Amniotic epithelial cell (primary cell): Measurements from ENCODE around the gene VAT1.

Experiments used
- DNase-seq: peaks from one replicate; pipeline ENCODE4 v3.0.0-alpha.2; 2010; ENCODE audit warnings: low read depth

The VAT1 gene

DNA sequence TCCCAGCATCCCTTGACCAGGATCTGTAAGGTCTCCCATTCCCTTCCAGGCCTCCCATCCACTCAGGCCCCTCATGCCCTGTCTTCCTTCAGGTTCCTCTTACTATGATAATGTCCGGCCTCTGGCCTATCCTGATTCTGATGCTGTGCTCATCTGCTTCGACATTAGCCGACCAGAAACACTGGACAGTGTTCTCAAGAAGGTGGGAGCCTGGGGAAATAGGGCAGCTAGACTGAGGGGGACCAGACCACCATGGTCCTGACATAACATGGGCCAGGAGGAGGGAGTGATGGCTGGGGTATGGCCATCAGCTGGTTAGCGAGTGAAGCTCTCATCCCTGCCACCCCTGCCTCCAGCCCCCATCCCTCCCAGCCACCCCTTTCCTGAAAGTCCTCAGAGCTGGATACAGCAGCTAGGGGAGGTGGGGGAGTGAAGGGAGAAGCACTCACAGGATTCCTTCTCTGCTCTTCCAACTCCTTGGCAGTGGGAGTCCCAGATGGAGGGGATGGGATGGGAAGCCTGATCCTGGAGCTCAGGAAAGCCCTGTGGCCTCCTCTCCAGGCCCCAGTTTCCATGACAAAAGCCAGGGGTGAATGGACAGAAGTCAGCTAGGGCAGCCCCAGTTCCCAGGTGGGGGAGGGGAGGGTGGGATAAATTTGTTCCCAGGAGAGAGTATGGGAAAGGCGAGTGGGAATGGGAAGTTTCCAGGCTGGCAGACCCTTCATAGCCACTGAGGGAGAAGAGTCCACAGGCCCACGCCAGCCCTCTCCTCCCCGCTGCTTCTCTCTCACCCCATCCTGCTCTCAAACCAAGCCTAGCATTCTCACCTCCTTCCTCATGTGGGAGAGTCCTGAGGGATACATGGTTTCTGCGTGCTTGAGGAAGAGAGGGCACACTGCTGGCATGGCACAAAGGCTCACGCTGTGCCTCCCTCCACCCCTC is 5.2 kb upstream of the VAT1 start:
- no peak for DNase-seq

DNA sequence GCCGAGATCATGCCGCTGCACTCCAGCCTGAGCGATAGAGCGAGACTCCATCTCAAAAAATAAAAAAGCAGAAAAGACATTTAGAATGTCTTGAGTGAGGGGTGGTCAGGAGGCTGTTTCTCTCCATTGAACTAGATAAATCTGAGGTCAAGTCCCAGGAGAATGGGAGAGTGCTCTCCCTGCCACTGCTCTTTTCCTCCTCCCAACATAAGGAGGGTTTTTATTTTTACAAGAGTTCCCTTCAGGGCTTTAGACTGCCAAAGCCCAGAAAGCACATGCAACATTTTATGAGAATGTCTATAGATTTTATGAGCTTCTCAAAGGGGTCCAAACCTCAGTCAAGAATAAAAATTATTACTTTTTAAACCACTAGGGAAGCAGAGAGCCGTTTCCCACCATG is 4.4 kb upstream of the VAT1 start:
- DNase-seq = no peak

DNA sequence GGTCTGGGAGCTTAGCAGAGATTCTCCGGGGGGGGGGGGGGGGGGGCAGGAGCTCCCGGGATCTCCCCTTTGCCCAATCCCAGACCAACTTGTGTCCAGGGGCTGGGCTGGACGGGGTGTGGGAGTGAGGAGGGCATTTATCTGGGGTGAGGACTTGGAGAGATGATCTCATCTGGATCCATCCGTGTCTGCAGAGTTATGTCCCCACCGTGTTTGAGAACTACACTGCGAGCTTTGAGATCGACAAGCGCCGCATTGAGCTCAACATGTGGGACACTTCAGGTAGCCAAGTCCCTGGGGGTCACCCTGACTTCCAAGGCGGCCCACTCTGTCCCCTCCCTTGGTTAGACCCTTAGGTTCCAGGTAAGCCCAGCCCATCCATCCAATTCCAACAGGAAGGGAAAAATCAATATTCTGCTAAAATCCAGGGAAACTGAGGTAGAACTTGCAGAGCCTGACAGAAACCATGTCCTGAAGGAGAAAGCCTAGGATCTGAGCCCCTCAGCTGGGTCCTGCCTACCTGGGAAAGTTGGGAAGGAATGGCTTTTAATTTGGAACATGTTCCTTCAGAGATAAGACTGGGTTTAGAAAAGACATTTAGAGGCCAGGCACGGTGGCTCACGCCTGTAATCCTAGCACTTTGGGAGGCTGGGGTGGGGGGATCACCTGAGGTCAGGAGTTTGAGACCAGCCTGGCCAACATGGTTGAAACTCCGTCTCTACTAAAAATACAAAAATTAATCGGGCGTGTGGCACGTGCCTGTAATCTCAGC is 3.8 kb upstream of the VAT1 start:
- DNase-seq = no peak

DNA sequence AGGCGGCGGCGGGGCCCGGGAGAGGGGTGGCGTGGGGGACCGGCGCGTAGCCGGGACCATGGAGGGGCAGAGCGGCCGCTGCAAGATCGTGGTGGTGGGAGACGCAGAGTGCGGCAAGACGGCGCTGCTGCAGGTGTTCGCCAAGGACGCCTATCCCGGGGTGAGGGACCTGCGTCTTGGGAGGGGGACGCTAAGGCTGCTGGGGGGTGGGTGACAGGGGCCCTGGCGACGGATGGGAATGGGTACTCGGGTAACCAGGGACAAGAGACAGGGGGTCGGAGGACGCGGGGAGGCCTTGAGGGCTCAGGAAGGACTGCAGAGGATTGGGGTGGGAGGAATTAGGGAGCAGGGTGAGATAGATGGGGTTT is 3.1 kb upstream of the VAT1 start:
- DNase-seq = no peak

DNA sequence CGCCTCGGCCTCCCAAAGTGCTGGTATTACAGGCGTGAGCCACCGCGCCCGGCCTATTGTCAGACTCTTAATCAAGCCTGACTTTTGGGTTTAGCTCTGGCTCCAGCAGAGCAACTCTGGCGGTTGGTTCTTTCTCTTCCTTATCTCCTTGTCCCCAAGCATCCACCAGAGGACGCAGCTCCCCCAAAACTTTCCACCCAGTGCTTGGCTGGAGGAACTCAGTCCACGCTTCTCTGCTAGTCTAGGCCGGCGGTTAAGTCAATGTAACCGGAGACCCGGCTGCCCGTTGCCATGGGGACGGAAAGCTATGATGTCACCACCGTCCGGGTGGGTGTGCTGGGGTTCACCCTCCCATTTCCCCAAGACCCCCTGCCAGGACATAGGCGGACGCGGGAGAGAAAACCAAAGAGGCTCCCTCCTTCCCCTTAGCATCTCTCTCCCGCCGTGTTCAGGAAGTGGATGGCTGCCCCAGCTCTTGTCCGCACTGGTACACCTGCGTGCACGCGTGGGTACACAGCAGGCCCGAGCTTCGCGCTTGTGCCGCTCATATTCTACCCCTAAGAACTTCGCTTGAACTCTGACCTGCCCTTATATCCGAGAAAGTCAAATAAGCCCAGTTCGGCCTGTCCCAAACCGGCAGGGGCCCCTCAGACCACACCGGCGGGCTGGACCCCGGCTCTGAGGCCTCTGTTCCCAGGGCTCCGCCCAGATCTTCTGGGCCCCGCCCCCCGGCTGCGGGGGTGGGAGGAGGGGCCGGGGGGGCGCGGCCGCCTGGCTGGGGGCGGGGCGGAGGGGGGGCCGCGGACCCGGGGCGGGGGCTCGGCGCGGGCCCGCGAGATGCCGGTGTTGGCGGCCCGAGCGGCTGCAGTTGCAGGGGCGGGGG is 2.5 kb upstream of the VAT1 start, which contains the start of gene RND2:
Gene RND2 (plus strand): TSS at position 825 of the 883 bp plus-strand sequence. CDS start 117 bp downstream, outside the sequence.
- peak; percentile 91 for DNase-seq

DNA sequence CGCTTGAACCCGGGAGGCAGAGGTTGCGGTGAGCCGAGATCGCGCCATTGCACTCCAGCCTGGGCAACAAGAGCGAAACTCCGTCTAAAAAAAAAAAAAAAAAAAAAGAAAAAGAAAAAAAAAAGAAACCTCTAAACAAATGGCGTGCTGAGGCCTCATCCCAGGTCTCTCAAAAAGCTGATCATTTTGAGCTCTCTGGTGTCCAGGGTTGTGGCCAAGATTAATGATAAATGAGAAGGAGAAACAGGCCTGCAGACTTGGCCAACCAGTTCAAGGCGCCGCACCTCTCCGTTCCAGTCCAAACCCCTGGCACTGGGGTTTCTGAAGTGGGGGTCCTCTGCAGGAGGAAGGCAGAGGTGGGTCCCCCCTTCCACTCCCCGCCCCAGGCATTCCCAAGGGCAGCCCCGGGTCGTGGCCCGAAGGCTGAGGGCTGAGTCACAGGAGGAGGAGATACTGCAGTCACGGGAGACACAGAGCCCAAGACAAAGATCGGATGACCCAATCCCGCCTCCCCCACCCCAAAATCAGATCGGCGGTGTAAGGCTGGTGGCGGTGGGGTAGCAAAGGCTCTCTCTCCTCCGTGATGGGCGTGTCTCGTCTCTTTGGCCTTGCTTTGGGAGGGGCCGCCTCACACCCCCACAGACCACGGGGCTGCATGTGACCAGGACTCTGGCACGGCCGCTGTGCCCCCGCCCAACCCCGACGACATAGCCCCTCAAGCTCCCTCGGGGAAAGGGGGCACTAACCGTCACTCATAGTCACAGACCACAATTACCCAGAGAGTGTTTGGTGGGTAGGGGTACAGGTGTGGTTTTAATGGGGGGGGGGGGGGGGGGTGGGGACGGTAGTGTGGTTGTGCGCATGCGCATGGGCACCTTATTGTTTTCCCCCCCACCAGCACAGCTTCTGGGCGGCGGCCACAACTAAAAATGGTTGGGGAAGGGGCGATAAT is 1.1 kb downstream of the VAT1 start:
- peak; percentile 65 for DNase-seq

DNA sequence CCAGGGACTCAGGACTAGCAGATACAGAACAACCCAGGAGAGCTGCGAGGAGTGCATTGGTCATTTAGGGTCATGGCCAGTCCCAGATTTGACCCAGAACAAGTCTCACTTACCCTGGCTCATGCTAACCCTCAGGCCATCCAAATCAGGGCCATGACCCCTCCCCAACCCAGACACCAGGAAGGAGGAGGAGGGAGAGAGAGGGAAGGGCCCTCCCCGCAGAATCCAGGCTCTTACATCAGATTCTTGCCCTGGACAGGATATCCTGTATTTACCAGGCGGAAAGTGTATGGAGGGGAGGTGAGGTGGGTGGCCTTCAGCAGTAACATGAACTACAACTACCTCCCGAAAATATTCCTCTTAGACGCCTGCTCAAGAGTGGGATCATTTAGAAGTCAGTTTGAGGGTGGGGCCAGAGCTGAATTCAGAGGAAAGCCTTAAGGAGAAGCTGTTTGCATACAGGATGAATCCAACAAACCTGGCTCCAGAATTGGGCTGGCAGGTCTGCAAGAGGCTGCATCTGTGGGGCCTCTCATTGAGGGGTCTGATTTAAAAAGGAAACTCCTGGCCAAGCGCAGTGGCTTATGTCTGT is 2.1 kb downstream of the VAT1 start:
- peak; percentile 41 for DNase-seq

DNA sequence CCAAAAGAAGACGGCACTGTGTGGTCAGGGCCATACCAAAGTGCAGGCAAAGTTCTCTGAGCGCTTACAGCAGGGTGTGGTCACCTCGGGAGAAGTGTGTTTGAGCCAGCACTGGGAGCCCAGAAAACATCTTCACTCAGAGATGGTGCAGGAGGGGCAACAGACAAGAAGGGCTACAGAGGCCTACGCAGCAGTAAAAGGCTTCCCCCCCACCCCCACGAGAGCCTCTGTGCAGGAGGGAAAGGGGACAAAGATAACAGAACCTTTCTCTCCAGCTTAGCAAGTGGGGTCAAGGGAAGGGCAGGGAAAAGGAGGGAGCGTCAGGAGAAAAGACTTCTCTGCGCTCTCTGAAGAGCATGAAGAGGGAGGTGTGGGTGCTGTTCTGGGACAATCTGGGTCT is 2.8 kb downstream of the VAT1 start:
- DNase-seq = peak; percentile 42

DNA sequence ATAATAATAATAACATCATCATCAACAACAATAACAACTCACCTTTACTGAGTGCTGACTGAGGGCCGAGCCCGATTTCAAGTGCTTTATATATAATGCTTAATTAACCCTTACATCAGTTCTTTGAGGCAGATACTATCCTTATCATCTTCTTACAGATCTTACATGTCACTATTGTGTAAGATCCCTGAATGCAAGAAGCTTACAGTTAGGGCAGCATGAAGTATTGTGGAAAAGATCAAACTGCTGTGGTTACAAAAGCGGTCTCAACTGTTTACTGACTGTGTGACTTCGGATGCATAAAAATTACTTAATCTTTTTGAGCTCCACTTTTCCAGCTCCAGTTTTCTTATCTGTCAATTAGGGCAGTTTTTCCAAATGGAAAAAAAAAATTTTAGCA is 3.3 kb downstream of the VAT1 start:
- DNase-seq = peak; percentile 93

DNA sequence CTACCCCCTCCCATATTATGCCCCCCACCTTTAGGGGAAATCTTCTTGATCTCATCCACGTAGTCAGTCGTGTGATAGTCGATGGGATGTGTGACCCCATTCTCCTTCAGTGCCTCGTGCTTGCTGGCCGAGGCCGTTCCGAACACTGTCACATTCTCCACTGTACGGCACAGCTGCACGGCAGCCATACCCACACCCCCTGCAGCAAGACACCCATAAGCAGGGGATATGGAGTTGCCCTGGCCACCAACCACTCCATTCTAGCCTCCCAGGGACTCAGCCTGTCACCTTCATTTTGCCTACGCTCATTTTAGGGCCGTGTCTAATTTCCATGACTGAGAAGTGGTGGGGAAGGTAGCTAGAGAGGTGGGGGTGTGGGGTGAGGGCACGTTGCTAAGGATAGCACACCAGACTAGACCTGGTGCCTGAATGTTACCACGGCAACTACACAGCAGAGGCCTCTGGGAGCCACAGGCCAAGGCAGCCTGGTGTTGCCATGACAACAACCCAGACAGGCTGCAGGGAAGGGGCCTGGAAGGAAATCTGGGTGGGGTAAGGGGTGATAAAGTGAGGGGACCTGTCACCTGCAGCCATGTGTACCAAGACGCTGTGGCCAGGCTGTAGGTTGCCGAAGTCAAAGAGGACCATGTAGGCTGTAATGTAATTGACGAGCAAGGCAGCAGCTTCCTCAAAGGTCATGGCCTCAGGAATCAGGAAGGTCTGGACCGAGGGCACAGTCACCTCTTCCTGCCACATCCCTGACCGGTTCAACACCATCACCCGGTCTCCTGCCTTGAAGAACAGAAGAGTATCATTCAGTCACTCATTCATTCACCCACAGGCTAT is 4.0 kb downstream of the VAT1 start:
- peak; percentile 50 for DNase-seq

DNA sequence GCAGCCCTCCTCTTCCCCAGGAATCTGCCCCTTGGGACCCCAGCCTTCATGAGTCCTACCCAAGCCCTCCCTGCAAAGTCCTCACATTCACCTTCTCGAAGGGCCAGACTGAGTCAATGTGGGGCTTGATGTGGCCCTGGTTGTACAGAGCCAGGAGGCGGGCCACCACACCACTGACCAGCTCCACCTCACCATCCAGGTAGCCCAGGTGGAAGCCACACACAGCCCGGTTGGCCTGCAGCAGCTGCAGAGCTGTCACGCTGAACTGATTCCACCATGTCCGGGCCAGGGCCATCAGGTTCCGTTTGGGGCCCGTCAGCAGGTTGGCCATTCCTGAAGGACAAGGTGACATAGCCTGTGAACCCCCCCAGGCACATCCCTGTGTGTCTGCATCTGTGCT is 6.0 kb downstream of the VAT1 start:
- no peak for DNase-seq

DNA sequence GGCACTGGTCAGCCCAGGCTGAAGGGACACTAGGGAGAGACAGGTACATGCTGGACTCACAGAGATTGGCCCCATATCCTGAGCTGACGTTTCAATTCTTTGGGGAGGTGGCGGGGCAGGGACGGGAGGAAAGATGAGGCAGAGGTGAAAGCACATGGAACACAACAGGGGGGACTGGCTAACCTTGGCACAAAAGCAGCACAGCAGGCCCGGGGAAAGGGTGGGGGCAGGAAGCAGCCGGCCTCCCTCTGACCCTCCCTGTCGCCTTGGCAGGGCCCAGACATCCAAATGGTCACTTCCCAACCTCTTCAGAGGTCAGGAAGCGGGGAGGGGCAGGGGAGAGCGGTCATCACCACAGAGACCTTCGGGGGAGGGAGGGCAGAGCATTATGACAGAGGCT is 6.6 kb downstream of the VAT1 start:
- no peak for DNase-seq

DNA sequence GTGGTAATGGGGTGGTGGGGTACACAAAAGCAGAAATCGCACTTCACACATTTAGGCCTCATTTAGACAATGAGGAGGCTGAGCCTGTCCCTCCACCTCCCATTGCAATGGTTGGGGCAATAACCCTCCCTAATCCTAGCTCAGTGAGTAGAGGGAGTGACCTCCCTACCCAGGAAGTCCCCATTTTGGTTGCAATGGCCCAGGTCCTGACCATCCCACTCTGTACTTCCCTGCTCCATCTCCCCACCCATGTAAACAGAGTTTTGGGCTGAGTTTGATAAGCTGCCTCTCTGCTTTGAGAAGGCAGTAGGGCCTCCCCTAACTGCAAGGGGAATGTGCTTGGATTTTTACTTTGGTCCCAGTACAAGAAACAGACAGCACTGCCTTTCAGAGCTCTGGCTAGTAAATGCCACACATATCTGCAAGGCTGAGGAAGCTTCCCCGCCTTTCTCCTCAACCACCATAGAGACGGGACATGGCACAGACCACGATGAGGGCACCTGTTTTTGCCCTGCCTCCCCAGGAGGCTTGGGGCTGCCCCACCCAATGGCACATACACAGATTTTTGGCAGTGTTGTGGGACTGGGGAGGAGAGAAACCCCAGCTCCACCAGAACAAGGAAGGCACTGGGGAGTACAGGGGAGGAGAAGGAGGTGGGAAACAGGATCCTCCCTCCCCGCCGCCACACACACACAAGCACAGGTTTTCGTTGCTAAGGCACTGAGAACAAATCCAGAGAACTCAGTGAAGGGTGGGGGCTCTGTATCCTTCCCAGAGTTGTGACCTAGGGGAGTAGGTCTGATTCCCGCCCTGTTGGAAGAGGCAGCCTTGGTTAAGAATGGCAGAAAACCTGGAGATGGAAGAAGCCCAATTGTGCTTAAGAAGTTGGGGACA is 7.3 kb downstream of the VAT1 start:
- no peak for DNase-seq

DNA sequence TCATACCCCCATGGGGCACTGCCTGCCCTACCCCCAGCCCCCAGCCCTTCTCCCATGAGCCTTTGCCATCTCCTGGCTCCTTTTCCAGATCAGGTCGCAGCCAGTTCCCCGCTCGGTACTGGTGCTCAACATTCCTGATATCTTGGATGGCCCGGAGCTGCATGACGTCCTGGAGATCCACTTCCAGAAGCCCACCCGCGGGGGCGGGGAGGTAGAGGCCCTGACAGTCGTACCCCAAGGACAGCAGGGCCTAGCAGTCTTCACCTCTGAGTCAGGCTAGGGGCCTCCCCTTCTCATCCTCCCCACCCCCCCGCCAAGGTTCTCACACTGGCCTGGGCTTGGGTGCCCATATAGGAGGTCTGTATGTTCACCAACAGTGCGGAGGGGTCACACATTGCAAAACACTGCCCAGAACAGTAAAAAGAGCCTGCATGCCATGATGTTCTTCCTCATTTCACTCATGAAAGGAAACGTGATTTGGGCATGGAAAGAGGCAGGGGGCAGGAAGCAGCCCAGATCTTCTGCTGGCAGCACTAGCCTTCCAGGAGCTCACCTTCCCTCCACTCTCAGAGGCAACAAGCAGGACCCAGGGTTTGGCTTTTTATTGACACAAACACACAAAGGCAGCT is 8.1 kb downstream of the VAT1 start:
- no peak for DNase-seq

DNA sequence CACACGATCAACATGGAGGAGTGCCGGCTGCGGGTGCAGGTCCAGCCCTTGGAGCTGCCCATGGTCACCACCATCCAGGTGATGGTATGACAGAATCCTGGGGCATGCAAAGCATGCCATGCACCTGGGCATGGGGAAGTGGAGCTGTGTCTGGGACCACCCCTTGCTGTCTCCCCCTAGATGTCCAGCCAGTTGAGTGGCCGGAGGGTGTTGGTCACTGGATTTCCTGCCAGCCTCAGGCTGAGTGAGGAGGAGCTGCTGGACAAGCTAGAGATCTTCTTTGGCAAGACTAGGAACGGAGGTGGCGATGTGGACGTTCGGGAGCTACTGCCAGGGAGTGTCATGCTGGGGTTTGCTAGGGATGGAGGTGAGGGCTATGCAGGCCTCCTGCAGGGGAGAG is 8.9 kb downstream of the VAT1 start:
- DNase-seq = no peak

DNA sequence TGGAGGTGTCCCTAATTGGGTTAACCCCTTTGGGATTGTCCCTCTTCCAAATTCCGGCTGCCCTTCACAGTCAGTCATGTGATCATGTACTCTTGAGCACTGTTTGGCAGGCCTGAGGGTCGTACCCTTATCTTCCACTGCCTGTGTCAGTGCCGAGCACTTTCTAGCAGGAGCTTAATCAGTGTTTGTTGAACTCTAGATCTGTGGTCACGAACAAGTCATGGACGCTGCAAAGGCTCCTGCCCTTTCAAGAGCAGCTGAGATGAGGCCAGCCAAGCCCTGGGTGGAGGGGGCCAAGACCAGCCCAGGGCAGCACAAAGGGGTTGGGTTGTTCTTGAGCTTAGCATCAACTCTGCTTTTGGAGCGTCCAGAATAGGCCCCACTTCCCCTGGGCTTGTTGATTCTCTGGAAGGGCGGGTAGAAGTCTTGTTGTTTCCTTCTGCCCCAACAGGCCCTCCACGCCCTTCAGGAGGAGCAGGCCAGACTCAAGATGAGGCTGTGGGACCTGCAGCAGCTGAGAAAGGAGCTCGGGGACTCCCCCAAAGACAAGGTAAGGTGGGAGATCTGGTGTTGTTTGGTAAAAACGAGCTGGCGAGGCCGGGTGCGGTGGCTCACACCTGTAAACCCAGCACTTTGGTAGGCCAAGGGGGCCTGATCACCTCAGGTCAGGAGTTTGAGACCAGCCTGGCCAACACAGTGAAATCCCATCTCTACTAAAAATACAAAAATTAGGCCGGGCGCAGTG is 10.3 kb downstream of the VAT1 start:
- DNase-seq = no peak

DNA sequence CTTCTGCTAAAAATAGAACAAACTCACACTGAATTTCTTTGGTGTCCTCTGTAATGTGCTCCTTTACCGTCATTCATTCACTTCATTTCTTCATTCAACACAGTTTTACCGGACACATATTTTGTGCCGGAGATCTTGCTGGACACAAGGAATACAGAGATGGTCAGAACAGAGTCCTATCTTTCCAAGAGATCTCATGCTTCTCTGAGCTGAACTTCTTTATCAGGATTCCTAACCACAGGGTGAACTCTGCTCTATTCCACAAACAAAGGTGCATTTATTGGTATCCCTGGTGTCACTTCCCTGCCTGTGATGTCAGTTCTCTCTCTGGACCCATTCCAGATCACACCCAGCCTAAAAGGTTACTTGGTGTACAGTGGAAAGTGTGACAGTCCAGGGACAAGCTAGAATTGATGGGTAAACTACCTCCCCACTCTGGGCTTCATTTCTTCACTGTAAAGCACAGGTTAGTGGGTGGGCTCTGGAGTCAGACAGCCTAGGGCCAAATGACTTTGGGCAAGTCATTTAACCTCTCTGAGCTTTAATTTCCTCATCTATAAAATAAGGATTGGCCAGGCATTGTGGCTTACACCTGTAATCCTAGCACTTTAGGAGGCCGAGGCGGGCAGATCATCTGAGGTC is 11.4 kb downstream of the VAT1 start:
- no peak for DNase-seq
